Umbilical cord (tissue), 2 donors: ENCODE data around the gene ALDH1A1. TPM values are rescaled to one million over a fixed set of nuclear protein-coding genes. Genes with fewer than 3 reads are reported as not detected.

Experiments
- DNase-seq: peaks from one replicate; pipeline ENCODE4 v3.0.0-alpha.2; 2015; ENCODE audit warnings: low spot score
- total RNA-seq: library from RNA; depleted of rRNA; stranded (reverse); fragments of >200 nt; gene quantifications from one replicate; pipeline ENCODE4 v1.2.3, GENCODE V29; 2014; ENCODE audit warnings: low replicate concordance; ENCODE audit not compliant: insufficient read depth

Gene ALDH1A1
- 154 TPM for total RNA-seq

DNA sequence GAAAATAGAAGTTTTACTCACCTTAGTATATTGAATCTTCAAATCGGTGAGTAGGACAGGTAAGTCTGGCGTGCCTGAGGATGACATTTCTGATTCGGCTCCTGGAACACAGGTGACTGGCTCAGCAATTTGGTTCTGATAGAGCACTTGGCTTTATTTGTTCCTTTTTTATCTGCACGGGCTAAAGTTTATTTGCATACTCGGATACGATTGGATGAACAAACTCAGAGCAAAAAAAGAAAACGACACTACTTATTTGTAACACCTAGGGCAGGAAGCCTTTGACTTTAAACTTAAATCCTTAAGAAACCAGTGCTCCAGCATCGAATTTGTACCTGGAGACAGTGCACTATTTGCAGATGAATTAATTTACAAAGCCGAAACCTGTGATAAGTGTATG, at the start of gene ALDH1A1:
TSS of gene ALDH1A1 (minus strand) at position 140 of the 400 bp plus-strand sequence. CDS start at position 87, 53 bp downstream.
- peak; percentile 59 for DNase-seq

DNA sequence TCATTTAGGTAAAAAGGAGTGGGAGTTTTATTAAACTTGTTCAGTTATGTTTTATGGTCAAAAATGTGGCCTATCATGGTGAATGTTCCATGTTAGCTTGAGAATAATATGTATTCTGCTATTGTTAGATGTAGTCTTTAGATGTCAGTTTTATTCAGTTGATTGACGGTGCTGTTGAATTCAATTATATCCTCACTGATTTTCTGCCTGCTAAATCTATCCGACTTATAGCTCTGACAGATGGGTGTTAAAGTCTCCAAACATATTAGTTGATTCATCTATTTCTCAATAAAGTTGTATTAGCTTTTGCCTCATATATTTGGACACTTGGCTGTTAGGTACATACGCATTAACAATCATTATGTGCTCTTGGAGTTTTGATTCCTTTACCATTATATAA, 49.0 kb upstream of the ALDH1A1 start:
- no peak for DNase-seq

DNA sequence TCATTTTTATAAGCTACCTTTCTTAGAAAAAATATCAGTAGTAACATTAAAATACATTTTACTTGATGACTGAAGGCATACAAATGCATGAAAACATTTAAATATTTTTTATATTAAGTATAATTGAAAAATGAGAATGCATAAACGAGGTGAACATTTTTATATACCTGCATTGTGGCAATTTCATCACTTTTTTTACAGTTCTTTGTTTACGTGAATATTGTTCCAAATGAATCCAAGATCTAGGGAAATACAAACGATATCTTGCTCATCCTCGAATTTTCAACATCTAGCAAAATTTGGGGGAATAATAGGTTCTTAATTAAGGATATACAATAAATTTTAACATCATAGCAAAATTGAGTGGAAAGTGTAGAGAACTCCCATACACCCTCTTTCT, 45.5 kb upstream of the ALDH1A1 start:
- no peak for DNase-seq

DNA sequence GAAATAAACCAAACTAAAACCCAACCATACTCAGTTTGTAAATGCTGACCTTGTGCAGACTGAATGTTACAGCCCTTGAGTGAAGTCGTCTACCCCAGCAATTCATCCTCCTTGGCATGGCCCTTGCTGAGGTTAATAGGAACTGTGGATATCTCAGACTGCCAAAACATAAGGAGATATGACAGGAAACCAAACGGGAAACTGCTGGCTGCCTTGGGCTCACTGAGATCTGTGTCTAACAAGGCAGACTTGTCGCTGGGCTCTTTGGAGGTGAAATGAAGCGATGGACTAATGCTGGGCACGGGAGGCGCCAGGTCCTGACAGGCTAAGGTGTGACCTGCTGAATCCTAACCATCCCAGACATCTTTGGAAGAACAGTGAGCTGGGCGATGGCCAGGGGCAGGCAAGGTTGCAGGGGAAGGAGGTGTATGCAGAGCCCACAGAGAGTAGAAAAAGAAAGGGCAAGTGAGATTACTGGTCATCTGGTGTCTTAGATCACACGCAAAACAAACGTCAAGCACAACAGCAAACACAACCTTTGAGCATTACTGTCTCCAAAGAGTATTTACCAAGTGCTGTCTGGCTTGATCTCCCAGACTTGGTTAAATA, 44.6 kb upstream of the ALDH1A1 start:
- DNase-seq = no peak

DNA sequence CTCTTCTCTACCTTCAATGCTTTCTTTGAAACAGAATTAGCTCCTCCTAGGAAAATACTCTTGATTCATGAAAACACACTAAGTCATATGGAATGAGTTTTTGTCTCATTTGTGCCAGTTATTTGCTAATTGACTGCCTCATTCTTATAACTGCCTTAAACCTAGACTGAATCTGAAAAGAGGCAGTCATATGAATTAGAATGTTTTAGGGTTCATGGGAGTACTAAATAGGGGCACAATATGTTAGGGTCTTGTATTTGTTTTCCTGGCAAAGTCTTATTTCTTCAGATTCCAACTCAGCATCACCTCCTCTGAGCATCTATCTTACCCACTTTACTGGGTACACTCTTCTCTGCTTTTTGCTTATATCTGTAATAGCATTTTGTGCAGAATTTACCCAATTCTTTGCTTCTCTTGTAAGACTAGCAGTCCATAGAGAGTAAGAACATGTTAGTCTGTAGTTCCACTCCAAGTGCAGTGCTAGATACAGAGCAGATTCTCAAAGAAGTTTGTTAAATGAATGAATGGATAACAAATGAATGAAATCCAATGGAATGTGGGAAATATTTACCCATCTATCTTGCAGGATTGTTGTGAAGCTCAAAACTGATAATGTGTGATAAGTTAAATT, 43.9 kb upstream of the ALDH1A1 start:
- no peak for DNase-seq

DNA sequence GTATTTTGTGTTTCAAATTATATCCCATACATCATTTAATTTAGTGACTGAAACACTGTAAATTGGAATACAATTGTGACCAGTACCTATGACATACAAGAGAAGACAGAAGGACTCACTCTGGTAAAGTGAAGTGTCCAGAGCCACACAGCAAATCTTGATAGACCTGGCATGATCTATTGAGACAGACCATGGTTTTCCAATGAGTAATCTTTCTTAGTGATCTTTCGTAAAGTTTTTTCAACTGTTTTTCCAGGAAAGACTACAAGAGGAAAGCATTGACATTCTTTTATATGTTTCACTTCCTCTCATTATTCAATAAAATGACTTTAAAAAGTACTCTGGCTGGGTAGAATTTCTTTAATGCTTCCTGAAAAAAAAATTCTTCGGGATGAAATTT, 43.3 kb upstream of the ALDH1A1 start:
- DNase-seq = no peak

DNA sequence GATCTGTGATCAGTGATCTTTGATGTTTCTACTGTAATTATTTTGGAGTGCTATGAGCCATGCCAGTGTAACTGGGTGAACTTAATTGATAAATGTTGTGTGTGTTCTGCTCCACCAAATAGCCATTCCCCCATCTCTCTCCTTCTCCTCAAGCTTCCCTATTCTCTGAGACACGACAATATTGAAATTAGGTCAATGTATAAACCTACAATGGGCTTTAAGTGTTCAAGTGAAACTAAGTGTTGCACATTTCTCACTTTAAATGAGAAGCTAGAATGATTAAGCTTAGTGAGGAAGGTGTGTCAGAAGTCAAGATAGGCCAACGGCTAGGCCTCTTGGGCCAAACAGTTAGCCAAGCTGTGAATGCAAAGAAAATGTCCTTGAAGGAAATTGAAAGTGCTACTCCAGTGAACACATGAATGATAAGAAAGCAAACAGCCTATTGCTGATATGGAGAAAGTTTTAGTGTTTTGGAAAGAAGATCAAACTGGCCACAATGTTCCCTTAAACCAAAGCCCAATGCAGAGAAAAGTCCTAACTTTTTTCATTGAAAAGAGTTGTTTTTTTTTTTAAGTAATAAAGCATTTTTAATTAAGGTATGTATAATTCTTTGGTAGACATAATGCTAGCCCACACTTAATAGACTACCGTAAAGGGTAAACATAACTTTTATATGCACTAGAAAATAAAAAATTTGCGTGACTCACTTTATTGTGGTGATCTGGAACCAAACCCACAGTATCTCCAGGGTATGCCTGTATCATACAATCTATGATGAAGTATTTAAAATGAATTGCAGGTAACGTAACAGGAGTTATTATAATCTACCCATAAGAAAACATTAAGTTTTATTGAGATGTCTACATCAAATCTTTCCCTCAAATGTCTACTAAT, 42.5 kb upstream of the ALDH1A1 start:
- no peak for DNase-seq

DNA sequence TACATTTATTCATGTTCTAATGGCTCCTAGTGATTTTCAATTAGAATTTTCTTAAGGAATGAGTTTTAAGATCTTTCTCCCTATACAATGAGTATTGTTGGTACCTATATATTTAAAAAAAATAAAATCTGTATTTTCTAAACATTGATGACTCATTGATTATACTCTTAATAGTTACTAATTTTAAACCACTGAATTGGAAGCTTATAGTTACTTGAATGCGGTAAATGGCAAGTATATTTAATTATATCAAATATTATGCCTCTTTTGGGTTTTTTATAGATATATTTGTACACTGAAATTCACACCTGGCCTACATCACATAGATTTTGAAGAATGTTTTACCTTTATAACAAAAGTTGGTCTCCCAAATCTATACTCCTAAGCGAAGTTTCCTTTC, 38.9 kb upstream of the ALDH1A1 start:
- no peak for DNase-seq

DNA sequence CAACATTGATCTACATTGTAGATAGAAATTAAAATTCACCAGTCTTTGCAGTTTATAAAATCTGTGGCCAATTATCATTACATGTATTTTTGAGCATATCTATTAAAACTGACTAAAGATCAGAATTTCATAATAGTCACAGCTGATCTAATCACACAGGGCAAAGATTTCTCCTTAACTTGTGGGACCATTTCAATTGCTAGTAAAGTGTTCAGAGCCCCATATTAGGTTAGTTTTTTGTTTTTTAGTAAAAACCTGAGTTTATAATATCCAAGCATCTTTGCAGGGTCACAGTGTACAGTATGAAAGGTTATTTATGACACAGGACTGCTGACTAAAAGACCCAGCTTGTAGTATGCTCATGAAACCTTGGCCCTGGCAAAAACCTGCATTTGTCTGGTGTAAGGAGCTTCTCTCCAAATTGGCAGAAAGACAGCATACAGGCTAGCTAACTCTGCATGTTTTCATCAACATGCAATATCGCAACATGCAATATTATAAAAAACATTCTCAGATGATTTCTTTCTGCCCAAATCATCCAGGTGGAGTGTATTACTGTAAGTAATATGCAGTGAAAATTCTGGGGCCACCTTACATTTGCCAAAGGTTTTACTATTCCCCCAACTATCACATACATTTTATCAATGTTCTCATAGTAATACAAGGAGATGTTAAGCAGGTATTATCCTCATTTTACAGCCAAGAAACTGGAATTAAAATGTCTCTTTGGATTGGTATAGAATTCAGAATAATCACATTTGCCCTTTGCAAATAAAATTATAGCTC, 37.7 kb upstream of the ALDH1A1 start:
- no peak for DNase-seq

DNA sequence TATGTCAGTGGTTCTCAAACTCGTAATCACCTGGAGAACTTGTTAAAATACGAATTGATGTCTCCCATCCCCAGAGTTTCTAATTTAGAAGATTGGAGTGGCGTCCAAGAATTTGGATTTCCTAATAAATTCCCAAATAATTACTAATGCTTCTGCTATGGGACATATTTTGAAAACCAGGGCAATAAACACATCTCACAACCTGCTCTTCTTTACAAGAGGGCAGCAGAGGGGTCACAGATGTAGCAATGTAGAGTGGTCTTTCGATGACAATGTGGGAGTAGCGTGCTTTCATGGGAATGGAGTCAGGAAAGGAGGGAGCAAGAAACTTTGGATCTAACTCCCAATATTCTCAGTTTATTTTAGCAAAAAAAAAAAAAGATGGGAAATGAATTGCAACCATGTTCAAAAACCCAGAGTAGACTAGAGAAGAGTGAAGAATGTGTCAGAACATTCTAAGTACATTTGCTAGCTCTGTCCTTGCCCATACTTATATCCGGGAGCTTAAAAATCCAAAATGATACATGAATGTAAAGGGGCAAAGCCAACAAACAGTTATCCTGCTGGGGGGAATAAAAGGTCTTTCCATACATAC, 33.8 kb upstream of the ALDH1A1 start:
- DNase-seq = no peak

DNA sequence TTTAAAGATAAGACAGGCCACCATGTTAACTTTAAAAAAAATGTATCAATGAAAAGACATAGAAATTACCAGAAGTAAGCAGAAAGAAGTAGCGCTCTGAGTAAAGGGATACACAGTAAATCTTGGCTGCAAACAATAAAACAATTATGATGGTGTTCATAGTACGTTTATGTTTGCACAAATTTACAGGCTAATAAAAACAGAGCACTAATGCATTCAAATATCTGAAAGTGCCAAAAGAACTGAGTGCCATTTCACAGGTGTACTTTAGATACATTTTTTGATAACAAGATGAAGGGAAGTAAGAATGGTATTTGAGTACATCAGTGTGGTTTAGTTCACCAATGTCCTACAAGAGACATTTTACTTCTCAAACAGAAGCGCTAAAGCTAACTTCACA, 32.9 kb upstream of the ALDH1A1 start:
- no peak for DNase-seq

DNA sequence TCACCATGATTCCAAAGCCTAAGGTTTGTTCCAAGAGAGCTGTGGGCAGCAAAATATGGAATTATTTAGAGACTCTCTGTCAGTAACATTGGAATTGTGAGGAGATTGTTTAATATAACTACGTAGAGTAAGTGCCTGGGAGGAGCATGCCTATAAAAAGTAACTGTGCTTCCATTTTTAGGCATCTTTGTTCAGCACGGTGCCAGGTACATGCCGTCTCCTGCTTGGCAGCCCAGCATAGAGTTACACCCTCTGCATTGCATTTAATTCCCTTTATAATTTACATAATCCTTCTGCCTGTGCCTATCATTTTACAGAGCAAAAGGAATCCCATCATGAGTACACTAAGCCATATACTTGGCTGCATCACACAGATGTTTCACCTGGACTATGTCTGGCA, 32.1 kb upstream of the ALDH1A1 start:
- DNase-seq = no peak

DNA sequence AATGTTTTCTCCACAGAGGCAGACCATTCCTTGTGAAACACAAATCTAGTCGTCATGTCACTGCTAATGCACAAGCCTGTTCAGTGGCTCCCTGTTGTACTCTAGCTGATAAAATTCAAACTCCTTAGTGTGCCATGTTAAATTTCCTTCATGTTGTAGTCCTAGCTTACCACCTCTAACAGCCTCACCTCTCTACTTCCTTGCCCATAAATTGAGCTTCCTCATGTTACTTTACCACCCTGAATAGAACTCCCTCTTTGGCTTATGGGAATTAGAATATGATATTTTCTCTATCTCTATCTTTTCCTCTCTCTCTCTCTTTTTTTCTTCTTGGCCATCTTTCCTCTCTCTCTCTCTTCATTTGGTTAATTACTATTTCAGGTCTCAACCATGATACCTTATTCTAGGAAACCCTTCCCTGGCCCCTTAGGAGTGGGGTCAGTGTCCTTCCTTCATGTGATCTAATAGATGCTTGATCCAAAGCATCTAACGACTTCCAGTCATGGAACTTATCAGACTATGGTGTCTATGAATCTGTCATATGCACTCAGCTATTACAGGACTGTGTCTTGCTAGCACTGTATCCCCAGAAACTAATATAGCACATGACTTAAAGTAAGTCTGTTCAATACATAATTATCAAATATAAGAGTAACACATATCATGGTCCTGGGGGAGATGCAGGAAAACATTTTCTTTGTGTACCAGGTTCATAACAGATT, 31.5 kb upstream of the ALDH1A1 start:
- no peak for DNase-seq

DNA sequence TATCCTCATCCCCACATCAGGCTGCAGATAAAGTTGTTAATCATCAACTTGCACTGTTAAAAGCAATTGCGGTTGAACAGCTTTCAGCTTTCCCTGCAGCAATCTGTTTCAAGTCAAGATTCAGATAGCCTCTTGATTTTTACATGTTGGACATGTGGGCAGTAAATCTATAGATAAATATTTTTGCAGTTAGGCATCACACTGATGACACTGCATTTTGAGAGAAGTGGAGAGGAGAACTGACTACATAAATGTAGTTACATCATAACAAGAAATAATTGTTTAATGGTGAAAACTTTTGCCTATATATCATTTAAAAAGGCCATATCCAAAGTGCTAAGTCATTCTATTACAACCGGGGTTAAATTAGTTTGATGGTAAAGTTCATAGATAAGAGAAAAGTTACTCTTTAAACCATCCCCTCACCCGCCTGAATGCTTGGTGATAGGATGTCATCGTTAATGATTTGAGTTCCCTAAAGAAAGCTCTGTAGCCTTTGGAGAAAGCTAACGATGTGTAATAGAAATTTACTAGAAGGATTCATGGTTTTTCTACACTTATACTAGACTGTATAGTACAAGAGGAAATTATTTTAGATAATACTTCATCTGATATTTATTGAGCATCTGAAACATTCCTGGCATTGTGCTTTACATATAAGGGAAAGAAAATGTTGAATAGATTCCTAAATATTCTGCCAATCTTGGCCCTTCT, 30.8 kb upstream of the ALDH1A1 start:
- DNase-seq = peak; percentile 82

DNA sequence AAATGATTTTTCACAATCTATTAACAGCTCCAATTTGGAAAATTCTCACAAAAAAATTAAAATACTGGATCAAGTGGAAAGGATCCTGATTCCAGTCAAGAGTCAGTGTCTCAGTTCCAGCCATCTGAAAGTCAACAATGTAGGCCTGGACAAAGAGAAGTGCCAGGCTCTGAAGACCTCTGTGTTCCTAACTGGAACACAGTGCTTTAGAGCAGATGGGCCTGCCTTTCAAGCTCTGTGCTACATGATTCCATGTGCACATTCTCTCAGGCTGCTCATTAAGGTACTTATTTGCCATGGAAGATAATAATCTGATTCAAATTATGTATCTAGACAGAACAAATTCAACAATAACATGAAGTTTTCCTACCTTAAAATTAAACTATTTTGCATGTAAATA, 30.2 kb upstream of the ALDH1A1 start:
- DNase-seq = peak; percentile 32

DNA sequence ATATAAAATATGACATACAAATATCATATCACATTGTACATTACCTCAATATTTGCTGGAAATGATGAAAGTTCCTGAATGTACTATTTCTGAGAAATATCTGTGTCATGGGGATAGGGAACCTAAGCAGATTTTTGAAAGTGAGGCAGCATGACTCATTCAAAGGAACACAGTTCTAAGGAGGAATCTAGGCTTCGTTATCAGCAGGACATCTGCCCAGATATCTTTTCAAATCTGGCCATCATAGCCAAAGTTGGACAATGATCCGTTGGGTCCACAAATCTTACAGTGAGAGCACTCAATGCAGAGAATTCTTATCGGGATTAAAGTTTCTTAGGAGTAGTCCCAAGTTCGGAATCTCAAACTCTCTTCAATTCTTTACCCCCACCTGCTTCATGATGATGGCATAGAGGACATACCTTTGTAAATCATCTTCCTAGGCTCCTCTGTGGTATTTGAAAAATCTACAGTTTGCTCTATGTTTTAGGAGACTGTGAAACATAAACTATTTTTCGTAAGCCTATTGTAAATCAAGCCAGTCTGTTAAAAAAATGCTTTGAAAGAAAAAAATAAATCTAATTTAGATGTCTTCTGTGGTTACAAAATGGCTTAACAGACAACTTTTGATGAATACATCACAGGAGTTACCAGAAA, 29.4 kb upstream of the ALDH1A1 start:
- peak; percentile 38 for DNase-seq

DNA sequence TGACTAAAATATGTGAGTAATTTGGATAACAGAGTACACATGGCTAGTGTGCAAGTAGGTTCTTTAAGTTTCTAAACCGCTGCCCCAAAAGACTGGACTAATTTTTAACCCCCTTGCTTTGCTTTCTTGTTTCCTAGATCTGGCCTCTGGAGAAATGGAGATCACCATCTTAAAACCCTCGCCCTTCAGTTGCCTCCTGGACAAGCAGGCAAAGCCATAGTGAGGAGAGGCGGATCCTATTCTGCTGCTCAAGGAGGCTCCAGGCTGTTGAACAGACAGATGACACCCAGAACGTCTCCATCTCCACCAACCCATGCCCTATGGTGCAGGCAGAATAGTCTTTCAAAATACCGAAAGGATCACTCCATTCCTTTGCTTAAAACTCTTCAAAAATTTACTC, 28.6 kb upstream of the ALDH1A1 start:
- DNase-seq = no peak

DNA sequence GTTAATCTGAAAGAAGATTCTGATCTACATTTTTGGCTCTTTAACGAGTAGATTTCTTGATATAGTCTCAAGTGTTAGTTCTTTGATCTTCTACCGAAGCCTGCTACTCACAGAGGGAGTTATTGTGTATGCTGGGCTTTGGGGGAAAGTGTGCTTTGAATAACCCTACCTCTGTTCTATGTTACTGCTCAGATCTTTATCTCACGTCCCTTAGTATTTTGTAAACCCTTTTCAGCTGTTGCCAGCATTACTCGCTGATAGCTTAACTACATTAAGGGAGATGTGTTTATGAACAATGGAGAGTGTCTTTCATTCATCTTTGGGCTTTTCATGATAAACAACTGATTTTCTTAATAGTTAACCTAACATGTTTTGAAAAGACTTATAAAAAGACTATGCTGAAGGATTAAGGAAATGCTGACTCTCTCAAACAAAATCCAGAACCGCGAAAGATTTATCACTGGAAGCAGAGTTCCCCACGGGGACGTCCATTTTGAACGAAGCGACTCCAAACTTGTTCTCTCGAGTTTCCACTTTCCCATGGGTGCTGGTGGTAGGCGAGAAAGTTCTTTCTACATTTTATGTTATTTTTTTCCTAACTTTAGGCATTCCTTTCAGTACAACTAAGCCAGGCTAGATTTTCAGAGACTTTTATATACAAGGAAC, 27.9 kb upstream of the ALDH1A1 start:
- peak; percentile 84 for DNase-seq

DNA sequence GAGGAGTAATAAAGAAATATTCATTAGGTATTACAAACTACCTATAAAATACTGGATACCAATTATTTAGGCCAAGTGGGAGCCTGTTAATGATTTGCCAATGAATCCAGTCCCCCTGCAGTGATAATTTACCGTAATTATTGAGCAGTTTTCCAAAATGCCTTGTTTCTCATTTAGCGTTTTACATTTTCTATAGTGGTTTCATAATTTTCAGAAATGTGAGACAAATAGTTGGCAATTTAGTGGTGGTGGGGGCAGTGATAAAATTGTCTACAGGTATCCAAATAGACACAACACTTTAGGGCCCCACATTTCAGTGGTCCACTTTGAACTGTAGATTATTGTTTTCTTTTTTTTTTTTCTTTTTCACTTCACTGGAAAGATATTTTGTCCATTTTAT, 27.3 kb upstream of the ALDH1A1 start:
- DNase-seq = no peak
